HepG2 (cell line): ENCODE results near the gene ALDH4A1. TPM values are rescaled to one million over a fixed set of nuclear protein-coding genes. Genes with fewer than 3 reads are reported as not detected.

Experiments used
- ATAC-seq: fragments of 200-7000 bp; cut with Tn5 transposase; 3 replicates; pipeline ENCODE4 v1.9.1; 2020; ENCODE audit warnings: mild to moderate bottlenecking, moderate library complexity
- BruUV-seq: library from RNA; stranded (reverse); fragments of 400-500 nt; replicated peaks from 2 replicates; lab custom pipeline; 2021; lab: Mats Ljungman, UMichigan
- CTCF ChIA-PET: fragments of 300-600 bp; formaldehyde crosslinking; extraction: SDS; loops from one replicate; lab custom pipeline; 2021; ENCODE audit warnings: low total read pairs, inconsistent platforms, low intra/inter-chr PET ratio; lab: Yijun Ruan, JAX
- POLR2A ChIA-PET: fragments of 350-600 bp; sonication (Branson Sonifier 250); formaldehyde crosslinking; loops from one replicate; lab custom pipeline; 2020; ENCODE audit warnings: antibody characterized with exemption, inconsistent platforms; lab: Yijun Ruan, JAX
- DNase-seq: peaks from one replicate; pipeline ENCODE4 v3.0.0-alpha.2; 2015; ENCODE audit warnings: low spot score
- FAIRE-seq: peaks from 3 replicates; lab custom pipeline; 2011; peaks lifted over from hg19 to GRCh38; lab: Jason Lieb, UNC
- H2AFZ ChIP-seq: one replicate; pipeline ENCODE4 v1.6.1; 2011; ENCODE audit warnings: low read length, inconsistent platforms
- H3K27ac ChIP-seq: fragments of 300-600 bp; 3 replicates; pipeline ENCODE4 v1.8.0; 2011; ENCODE audit warnings: mixed run types, mild to moderate bottlenecking, mixed read lengths, low read length, inconsistent platforms; ENCODE audit not compliant: insufficient read depth; ENCODE audit errors: extremely low read length
- H3K27me3 ChIP-seq, 2 experiments: fragments of 200-600 bp in 1 of 2; 2 replicates in 1 of 2; 3 replicates in 1 of 2; pipeline versions ENCODE4 v1.6.0 to v1.8.0; 2011; ENCODE audit warnings: low read length in 2 of 2, mild to moderate bottlenecking in 2 of 2, moderate library complexity in 2 of 2, inconsistent platforms in 1 of 2; ENCODE audit not compliant: insufficient read depth in 2 of 2, control insufficient read depth in 1 of 2
- H3K36me3 ChIP-seq, 2 experiments: fragments of 200-600 bp in 1 of 2; replicated peaks in 1 of 2; 2 replicates in 1 of 2; 3 replicates in 1 of 2; pipeline versions ENCODE4 v1.5.1 to v1.8.0; 2011; ENCODE audit warnings: low read length in 2 of 2, inconsistent platforms in 1 of 2; ENCODE audit not compliant: insufficient read depth in 2 of 2, control insufficient read depth in 1 of 2
- H3K4me1 ChIP-seq: 2 replicates; pipeline ENCODE4 v1.5.1; 2012; ENCODE audit warnings: low read length, inconsistent platforms; ENCODE audit not compliant: insufficient read depth
- H3K4me2 ChIP-seq: 2 replicates; pipeline ENCODE4 v1.6.0; 2011; ENCODE audit warnings: low read depth, low read length, inconsistent platforms
- H3K4me3 ChIP-seq, 3 experiments: fragments of 200-600 bp in 1 of 3; sonication (generic), shearing (Covaris generic) in 1 of 3; replicated peaks in 1 of 3; 2 replicates each; pipeline ENCODE4 v1.5.1; 2011 to 2016; ENCODE audit warnings: low read length in 3 of 3, inconsistent platforms in 2 of 3, low read depth in 2 of 3, mild to moderate bottlenecking in 2 of 3, control low read depth in 1 of 3, mixed read lengths in 1 of 3; ENCODE audit not compliant: insufficient read depth in 1 of 3
- H3K79me2 ChIP-seq: one replicate; pipeline ENCODE4 v1.6.1; 2011; ENCODE audit warnings: low read length, inconsistent platforms; ENCODE audit not compliant: insufficient read depth
- H3K9ac ChIP-seq: 2 replicates; pipeline ENCODE4 v1.6.0; 2011; ENCODE audit warnings: mild to moderate bottlenecking, low read depth, low read length, inconsistent platforms; ENCODE audit not compliant: insufficient read depth
- H3K9me3 ChIP-seq: 2 replicates; pipeline ENCODE4 v1.5.1; 2012; ENCODE audit warnings: mild to moderate bottlenecking, low read length
- H4K20me1 ChIP-seq: 2 replicates; pipeline ENCODE4 v1.6.0; 2011; ENCODE audit warnings: inconsistent platforms, mild to moderate bottlenecking, low read length, moderate library complexity; ENCODE audit not compliant: insufficient read depth
- KDM5B ChIP-seq: sonication (generic); formaldehyde crosslinking; IDR thresholded peaks from 2 replicates; pipeline ENCODE4 v1.4.0; 2020; ENCODE audit warnings: missing genetic modification reagents, mild to moderate bottlenecking, borderline replicate concordance
- SRSF4 ChIP-seq: fragments of 200-400 bp; formaldehyde crosslinking; IDR thresholded peaks from one replicate; pipeline ENCODE4 v1.6.1; 2018; ENCODE audit warnings: mild to moderate bottlenecking, low read depth, low read length, moderate library complexity; ENCODE audit not compliant: poor library complexity, severe bottlenecking
- SSRP1 ChIP-seq: IDR thresholded peaks from 2 replicates; pipeline ENCODE4 v1.6.1; 2016; ENCODE audit warnings: control low read depth
- ZBTB38 ChIP-seq: sonication (generic); formaldehyde crosslinking; IDR thresholded peaks from 2 replicates; pipeline ENCODE4 v1.5.1; 2020; ENCODE audit warnings: mild to moderate bottlenecking, missing genetic modification reagents
- ZNF687 ChIP-seq: sonication (generic); formaldehyde crosslinking; IDR thresholded peaks from 2 replicates; pipeline ENCODE4 v1.5.1; 2020; ENCODE audit warnings: mild to moderate bottlenecking, missing genetic modification reagents, moderate library complexity
- WGBS: methylation state at CpG from one replicate; pipeline ENCODE4 v1.1.6; 2017; ENCODE audit warnings: low lambda C conversion rate; 5-methylcytosine and 5-hydroxymethylcytosine counted together
- in situ Hi-C: cut with HindIII; loops from 2 replicates; pipeline ENCODE4 v1.10.0; 2017; ENCODE audit warnings: low pct_unique_long_range_greater_than_20kb; ENCODE audit not compliant: extremely low pct_ligation_motif_present
- intact Hi-C: fragments of 100-400 bp; cut with micrococcal nuclease; formaldehyde crosslinking; loops from one replicate; pipeline ENCODE4 v1.10.0; 2022; ENCODE audit not compliant: unreplicated experiment
- polyA plus RNA-seq, 8 experiments: library from polyadenylated mRNA; depleted of rRNA in 3 of 8; stranded (reverse) in 7 of 8; unstranded in 1 of 8; fragments of >200 nt; fragmentation: Illumina TruSeq in 4 of 8; extraction: Trizol in 4 of 8; gene quantifications; 2 replicates each; pipeline versions ENCODE4 v1.2.1 to v1.2.3, GENCODE V29; 2011 to 2016; ENCODE audit warnings: low read depth in 4 of 8, missing spikeins in 1 of 8, mixed read lengths in 1 of 8; ENCODE audit not compliant: insufficient read depth in 1 of 8
- total RNA-seq, 5 experiments: library from RNA; depleted of rRNA; stranded (reverse); fragments of >200 nt; fragmentation: Illumina TruSeq; extraction: Trizol; gene quantifications; 2 replicates each; pipeline ENCODE4 v1.2.3, GENCODE V29; 2016; ENCODE audit warnings: low read depth in 1 of 5

Gene ALDH4A1
- total and polyA plus RNA-seq, 2 of the 13 experiments (the other 11 are each of a cell fraction or from before 2014, with no cell fraction given): 76.4 to 240 TPM

DNA sequence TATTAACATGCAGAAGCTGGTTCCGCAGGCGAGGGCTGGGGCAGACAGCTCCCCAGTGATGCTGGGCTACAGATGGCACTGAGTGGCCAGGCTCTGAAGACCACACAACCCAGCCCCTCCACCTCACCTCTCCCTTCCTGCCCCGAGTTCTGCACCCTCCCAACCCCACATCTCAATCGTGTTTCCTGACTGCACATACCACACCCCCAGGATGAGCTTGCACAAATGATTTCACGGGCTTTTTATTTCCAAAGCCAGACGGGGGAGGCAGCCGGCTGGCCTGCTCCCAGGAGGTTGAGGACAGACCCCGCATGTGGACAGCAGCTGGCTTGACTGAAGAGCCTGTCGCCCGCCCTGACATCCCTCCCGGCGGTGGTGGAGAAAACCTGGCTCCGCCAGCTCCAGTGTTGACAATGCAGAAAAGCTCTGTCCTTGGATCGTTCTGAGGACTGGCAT lies 21.4 kb upstream of the ALDH4A1 start:
- WGBS: 83% methylated on average over 12 of the region's 14 CpGs
- no peak for TF ChIP-seq SSRP1 (CRISPR knock-in tag)
- TF ChIP-seq KDM5B (CRISPR knock-in tag): no peak
- TF ChIP-seq SRSF4: no peak
- peak; percentile 20; the same call in 1 of the 2 replicates for TF ChIP-seq ZNF687 (CRISPR knock-in tag)
- 0 out of 2 replicates have a peak, but pooled peaks have one; percentile 8 for TF ChIP-seq ZBTB38 (CRISPR knock-in tag)
- Histone ChIP-seq H3K4me1 (peaks cover 33% of the 10 kb centered on the region), H3K27ac (no peak overlapping the region), H3K4me2 (0 out of 2 replicates have a peak overlapping the region, but pooled peaks have one; percentile 46), H3K36me3 (peaks cover 4 to 26% of the 10 kb centered on the region in 2 experiments; a peak in 4 of 5 replicates), H3K4me3 (no peak overlapping the region), H3K9ac (no peak overlapping the region), H2AFZ (no peak overlapping the region), H4K20me1 (no peaks in the 10 kb centered on the region; the same call in 1 of the 2 replicates), H3K27me3 (no peaks in the 10 kb centered on the region), H3K79me2 (peaks cover 17% of the 10 kb centered on the region), H3K9me3 (no peaks in the 10 kb centered on the region)
- in situ Hi-C loops (no loop called here), intact Hi-C loops (no loop called here)
- POLR2A ChIA-PET: no interaction called here
- BruUV-seq: no TSS peak
- no peak for ATAC-seq
- no peak for FAIRE-seq
- DNase-seq: no peak
- CTCF ChIA-PET: no interaction called here
